GM04504 (cell line): ENCODE measurements around the gene HEATR1.

Experiments used
- DNase-seq: peaks from one replicate; pipeline ENCODE4 v3.0.0-alpha.2; 2012; ENCODE audit warnings: low read depth

Gene HEATR1

DNA sequence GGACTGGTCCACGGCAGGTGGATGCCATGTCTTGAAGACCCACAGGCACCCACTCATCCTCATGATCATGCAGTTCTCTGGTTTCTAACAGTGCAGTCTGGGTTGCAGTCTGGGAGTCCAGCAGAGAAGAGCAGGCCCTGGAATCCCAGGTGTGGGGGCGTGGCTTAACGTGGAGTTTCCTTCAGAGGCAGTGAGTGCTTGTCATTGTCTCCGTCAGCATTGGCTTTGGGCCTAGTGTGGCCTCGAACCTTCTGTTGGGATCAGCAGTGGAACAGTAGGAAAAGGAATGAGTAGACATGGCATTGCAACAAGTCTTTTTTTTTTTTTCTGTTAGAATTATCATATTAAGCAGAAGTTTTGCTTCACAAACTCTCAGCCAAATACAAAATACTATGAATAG, 67.8 kb downstream of the HEATR1 start:
- no peak for DNase-seq

DNA sequence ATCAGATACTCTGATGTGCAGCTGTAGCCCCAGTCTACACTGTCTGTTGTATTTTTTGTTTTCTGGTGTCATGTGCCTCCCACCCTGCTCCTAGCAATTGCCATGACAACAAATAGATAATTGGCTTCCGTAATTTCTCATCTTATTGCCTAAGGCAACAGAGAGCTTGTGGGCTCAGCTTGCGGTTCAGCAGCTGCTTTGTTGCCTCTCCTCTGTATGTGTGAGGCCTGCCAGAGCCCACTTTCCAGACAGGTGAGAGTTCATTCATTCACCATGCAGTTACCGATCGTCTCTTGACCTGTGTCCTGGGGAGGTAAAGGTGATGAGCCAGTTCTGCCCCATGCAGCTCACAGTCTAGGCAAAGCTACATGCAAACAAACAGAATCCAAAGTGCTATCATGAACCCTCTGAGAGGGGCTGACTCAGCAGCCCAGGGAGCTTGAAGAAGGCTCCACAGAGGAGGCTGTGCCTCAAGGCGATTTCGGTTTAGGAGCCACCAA, 68.6 kb downstream of the HEATR1 start:
- DNase-seq: no peak

DNA sequence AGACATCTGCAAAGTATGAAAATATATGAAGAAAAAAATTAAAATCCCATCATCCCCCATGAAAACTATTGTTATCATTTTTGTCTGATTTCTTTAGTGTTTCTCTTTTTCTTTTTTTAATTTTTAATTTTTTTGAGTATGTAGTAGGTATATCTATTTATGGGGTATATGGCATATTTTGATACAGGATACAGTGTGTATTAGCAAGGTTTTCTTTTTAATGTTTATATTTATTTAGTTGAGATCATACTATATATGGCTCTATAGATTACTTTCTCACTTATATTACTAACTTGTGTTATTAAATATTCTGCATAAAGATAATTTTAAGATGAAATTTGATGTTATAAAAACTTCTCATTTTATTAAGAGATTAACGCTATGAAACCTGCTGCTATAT, 69.1 kb downstream of the HEATR1 start:
- no peak for DNase-seq

- peak; percentile 25 for DNase-seq
Measured at GRCh38 chr1:236534151-236534651, 70.1 kb downstream of the HEATR1 start.

GRCh38 chr1:236532850-236533249, 71.5 kb downstream of the HEATR1 start:
- DNase-seq: no peak

- DNase-seq: no peak
Measured at GRCh38 chr1:236530959-236531358, 73.4 kb downstream of the HEATR1 start.

DNA sequence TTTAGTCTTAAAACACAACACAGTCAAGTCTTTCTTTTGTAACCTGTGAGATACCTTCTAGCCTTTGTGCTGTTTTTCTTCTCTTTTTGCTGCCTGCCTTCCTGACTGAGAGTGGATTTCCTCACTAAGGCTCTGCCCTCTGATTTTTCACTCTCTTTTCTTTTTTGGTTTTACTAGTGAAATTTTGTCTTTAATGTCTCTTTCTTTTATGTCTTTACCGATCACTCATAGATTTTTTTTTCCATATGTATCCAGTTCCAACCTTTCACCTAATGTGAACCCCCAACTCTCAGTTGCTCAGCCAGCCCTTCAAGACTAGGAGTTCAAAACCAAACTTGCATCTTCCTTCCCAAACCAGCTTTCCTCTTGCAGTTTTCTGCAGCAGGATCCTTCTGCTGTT, 74.0 kb downstream of the HEATR1 start:
- no peak for DNase-seq

- DNase-seq: no peak
Measured at GRCh38 chr1:236526079-236526478, 78.2 kb downstream of the HEATR1 start.

- no peak for DNase-seq
Measured at GRCh38 chr1:236524895-236525184, 79.5 kb downstream of the HEATR1 start.

GRCh38 chr1:236524142-236524894, 80.0 kb downstream of the HEATR1 start:
- DNase-seq: peak; percentile 52

GRCh38 chr1:236523704-236524141, 80.6 kb downstream of the HEATR1 start, which contains the start of gene LGALS8:
Gene LGALS8 (plus strand): TSS chr1:236523982. CDS start chr1:236526071, 2,089 bp downstream.
- DNase-seq: peak; percentile 52

- no peak for DNase-seq
Measured at GRCh38 chr1:236522937-236523703, 81.2 kb downstream of the HEATR1 start.

DNA sequence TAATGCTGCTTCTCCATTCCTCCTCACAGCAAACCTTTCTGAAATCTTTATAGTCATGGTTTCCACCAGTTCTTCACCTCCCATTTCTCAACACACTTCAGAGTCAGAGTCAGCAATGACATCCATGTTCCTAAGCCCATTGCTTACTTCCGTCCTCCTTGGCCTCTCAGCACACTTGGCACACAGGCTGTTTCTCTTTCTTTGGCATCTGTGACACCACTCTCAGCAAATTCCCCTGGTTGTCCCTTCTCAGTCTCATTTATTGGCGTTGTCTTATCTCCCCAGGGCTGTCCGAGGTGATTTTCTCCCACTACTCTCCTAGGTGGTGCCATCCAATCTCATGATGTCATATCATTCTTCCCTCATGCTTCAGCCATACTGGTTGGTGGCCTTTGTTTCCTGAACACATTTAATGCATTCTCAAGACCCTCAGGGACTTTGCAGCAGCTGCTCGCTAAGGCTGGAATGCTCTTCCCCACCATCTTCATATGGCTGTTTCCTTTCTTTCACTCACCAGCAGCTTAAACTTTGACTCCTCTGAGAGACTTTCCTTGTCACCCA, 83.8 kb downstream of the HEATR1 start:
- DNase-seq: no peak

DNA sequence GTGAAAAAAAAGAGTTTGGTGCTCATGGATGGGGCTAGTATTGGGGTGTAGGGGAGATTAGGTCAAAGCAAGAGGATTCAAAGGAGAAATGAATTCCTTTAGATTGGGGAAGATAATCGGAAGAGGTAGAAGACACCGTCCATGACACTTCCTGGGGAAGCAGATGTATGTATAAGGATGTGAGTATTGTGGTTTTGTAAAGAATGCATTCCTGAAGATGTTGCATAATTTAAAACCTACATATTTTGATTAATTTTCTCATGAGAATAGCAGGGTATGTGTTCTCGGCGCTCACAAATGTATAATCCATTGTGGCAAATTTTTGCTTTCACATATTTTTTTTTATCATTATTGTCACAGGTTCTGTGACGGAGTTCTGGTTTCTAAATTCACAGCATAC, 86.0 kb downstream of the HEATR1 start:
- DNase-seq: no peak

- no peak for DNase-seq
Measured at GRCh38 chr1:236516929-236517704, 87.2 kb downstream of the HEATR1 start.

DNA sequence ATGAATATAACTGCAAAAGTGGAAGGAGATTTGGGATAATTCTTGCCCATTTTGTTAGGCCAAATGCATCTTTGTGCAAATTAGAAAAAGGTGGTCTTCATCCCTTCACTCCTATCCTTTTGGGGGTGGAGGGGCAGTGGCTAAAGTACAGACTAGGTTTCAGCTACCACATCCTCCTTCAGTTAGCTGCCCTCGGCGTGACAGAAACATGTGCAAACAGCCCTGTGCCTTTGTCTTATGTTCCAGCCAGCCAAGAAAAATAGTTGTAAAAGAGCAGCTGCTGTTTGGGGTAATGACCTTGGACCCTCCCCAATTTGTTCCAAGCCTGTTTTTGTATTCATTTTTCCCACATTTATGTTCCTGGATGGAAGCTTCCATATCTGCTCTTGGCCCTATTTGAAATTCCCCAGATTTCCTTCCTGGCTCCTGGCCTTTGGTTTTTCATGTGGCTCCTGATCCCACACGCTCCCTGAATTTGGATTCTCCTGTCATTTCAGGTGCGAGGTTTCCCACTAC, 88.8 kb downstream of the HEATR1 start:
- DNase-seq: no peak

DNA sequence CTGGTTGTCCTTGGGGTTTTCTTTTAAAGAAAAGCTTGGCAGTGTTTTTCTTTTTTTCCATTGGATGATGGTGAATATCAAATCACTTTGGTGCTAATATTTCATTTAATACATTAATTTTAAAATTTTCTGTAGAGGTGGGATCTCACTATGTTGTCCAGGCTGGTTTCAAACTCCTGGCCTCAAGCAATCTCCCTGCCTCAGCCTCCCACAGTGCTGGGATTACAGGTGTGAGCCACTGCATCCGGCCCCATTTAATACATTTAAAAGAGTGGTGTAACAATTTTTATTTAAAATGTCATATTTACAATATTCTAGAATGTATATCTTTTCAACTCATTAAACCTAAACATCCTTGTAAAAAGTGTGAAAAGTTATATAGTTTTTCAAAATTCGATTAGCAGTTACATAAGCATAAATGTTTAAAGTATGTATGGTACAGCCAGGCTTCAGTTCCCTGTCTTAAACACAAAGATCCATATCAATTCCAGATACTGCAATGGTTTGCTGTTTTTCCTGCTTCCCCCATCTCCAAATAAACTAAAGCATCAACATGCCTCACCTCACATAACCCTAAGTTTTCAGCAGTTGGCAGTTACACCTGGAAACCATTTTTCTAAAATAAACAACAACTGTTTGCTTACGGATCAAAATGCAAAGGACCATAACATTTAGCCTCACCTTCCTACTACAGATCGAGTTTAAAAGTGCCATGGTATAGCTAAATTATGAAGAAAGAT, 89.4 kb downstream of the HEATR1 start:
- DNase-seq: no peak

DNA sequence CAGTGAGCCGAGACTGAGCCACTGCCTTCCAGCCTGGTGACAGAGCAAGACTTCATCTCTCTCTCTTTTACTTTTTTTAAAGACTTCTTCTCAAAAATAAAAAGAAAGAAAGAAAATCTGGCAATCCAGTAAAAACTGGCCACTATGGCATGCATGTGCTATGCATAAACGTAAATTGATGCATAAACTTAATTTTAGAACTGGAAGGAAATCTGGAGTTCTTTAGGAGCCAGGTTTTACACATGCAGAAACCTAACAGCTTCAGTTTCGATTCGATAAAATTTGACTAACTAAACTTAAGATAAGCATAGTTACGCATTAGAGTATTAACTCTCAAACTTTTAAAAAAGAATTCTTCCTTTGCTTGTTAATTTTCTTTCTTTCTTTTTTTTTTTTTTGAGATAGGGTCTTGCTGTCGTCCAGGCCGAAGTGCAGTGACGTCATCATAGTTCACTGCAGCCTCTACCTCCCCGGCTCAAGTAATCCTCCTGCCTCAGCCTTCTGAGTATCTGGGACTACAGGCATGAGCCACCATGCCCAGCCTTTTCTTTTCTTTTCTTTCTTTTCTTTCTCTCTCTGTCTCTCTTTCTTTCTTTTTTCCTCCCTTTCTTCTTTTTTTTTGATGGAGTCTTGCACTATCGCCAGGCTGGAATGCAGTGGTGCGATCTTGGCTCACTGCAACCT, 92.4 kb downstream of the HEATR1 start:
- no peak for DNase-seq

GRCh38 chr1:236509647-236510401, 94.5 kb downstream of the HEATR1 start:
- no peak for DNase-seq

GRCh38 chr1:236509203-236509602, 95.1 kb downstream of the HEATR1 start:
- DNase-seq: no peak
